Measurements from ENCODE around the gene RGP1.

DNA sequence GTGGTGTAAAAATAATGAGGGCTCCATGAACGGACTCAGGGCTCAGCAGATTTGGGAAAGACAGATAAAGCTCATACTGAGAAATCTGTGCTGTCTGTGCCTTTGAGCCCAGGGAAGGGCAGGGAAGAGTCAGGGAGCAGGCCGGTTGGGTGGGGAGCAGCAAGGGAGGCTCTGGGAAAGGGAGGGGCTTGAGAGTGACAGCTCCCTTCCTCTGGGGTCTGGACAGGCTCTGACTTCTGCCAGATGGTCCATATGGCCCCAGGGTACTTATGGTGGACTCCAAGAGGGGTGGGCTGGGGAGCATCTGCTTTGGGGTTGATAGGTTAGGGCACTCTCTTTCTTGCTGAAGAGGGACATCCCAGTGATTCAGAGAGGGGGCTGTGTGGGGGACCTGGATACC is 44.4 kb downstream of the RGP1 start:
- TF ChIP-seq, protein P1, sequence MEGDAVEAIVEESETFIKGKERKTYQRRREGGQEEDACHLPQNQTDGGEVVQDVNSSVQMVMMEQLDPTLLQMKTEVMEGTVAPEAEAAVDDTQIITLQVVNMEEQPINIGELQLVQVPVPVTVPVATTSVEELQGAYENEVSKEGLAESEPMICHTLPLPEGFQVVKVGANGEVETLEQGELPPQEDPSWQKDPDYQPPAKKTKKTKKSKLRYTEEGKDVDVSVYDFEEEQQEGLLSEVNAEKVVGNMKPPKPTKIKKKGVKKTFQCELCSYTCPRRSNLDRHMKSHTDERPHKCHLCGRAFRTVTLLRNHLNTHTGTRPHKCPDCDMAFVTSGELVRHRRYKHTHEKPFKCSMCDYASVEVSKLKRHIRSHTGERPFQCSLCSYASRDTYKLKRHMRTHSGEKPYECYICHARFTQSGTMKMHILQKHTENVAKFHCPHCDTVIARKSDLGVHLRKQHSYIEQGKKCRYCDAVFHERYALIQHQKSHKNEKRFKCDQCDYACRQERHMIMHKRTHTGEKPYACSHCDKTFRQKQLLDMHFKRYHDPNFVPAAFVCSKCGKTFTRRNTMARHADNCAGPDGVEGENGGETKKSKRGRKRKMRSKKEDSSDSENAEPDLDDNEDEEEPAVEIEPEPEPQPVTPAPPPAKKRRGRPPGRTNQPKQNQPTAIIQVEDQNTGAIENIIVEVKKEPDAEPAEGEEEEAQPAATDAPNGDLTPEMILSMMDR (IDR thresholded peaks at IDR 0.05), result no peak
- no peak for TF ChIP-seq POLR2A (IDR thresholded peaks at IDR 0.05)
